Epithelial cell of proximal tubule (primary cell): ENCODE results near the gene MBP. TPM values are rescaled to one million over a fixed set of nuclear protein-coding genes. Genes with fewer than 3 reads are reported as not detected.

ENCODE experiments used
- DNase-seq: peaks from one replicate; pipeline ENCODE4 v3.0.0-alpha.2; 2011; ENCODE audit warnings: low read depth
- H3K4me3 ChIP-seq: 2 replicates; pipeline ENCODE4 v1.5.1; 2011; ENCODE audit warnings: low read depth, mild to moderate bottlenecking, low read length
- total RNA-seq: library from RNA; depleted of rRNA; stranded (reverse); fragments of >200 nt; gene quantifications from 2 replicates; pipeline ENCODE4 v1.2.3, GENCODE V29; 2015
- TF ChIP-seq, protein P1 (sequence below): conservative IDR thresholded peaks from 2 replicates; pipeline ENCODE4 v1.5.1; 2012; ENCODE audit warnings: low read depth, mild to moderate bottlenecking, low read length

The MBP gene
- total RNA-seq, 1 donor from 2014 or later, result 19.1 TPM

DNA sequence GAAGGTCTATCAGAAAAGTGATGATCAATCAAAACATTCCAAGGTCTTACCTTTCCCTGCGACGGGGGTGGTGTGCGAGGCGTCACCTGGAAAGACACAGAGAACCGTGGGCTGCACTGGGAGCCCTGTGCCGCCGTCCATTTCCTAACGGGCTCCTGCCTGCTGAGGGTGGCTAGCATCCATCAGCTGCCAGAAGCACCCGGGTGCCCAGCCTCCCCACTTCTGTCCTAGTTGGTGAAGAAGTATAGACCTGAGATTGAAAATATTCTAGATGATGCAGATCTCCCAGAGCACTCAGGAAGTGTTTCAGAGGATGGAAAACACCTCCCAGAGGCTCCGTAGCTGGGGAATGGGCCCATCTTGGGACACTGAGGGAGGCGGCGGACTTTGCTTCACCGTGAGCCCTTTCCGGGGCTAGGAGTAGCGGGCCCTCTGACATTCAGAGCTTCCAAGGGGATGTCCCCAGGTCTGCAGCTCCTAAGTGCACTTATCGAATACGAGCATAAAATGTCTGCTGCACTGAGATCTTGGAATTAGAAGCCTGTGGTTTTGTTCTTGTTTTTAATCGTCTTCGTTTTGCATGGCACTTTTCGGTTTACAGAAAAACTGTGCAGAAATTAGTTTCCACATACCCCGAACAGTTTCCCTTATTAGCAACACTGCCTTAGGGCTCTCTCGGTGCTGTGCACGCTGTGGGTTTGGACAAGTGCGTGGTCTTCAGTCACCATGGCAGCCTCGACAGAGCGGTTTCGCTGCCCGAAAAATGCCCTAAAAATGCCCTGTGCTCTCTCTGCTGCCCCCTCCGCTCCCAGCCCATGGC is 143.5 kb downstream of the MBP start:
- DNase-seq, result no peak
- no peak overlapping the region for H3K4me3 ChIP-seq
- TF ChIP-seq, protein P1, sequence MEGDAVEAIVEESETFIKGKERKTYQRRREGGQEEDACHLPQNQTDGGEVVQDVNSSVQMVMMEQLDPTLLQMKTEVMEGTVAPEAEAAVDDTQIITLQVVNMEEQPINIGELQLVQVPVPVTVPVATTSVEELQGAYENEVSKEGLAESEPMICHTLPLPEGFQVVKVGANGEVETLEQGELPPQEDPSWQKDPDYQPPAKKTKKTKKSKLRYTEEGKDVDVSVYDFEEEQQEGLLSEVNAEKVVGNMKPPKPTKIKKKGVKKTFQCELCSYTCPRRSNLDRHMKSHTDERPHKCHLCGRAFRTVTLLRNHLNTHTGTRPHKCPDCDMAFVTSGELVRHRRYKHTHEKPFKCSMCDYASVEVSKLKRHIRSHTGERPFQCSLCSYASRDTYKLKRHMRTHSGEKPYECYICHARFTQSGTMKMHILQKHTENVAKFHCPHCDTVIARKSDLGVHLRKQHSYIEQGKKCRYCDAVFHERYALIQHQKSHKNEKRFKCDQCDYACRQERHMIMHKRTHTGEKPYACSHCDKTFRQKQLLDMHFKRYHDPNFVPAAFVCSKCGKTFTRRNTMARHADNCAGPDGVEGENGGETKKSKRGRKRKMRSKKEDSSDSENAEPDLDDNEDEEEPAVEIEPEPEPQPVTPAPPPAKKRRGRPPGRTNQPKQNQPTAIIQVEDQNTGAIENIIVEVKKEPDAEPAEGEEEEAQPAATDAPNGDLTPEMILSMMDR, result no peak

DNA sequence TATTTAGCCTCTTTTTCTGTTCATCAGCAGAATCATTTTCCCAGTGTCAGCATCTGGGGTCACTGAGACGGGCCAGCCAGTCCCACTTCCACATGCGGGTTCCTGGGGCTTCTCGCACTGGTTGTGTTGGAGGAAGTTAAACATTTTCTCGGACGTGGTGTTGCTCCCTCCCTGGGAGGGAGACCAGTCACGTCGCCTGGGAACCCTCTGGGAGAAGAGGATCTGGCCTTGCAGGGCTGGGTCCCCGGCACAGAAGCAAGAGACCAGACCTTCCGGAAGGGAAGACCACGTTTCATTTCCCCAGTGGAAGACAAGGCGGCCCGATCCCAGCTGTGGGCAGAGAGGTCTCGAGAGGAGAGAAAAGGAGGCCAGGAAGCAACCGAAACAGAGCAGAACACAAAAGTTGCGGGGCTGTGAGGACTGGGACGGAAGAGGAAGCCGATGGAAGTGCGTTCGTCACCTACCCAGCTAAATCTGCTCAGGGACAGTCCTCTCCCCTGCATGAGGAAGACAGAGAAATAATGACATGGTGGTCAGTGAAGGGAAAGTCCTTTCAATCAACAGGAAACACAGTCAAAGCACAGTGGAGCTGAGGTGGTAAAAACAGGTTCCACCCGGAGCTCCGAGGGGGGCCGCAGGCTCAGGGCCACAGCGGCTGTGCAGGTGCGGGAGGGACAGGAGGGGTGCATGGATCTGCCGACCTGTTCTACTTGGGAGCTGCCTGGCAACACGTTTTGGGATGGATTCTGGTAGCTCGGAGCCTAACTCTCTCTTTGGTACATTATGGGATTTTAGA is 144.4 kb downstream of the MBP start:
- no peak overlapping the region for H3K4me3 ChIP-seq
- TF ChIP-seq, protein P1, result no peak
- DNase-seq, result no peak

DNA sequence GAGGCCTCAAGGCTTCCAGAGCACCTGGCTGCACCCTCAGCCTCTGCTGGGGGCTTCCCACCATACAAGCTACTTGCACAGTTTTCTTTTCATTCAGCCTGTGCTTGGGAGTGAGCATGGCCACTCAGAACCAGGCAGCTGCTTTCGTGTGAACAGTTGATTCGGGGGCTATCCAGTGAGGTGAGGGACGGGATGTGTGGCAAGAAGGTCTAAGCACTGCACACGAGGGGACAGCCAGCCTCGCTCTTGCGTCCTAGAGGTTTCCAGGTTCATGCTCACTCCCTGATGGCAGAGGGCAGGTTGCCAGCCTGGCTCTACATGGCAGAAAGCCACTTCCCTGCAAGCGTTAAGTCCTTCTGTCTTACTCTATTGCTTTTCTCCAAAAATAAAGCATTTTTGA is 146.2 kb downstream of the MBP start:
- TF ChIP-seq, protein P1, result no peak
- no peak for DNase-seq
- H3K4me3 ChIP-seq, result no peak overlapping the region

DNA sequence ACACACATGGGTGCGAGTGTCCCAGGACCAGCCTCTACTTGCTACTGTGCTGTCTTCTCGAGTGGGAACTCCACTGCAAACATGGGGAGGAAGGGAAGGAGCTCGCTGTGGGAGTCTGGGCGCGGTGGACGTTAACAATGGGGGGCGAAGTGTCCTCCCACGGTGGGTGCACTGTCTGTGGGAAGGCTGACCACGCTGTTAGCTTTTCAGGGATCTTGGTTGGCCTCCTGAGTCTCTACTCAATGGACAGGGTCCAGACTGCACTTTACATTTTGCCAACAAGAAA is 146.7 kb downstream of the MBP start:
- no peak overlapping the region for H3K4me3 ChIP-seq
- TF ChIP-seq, protein P1, result no peak
- DNase-seq, result no peak

DNA sequence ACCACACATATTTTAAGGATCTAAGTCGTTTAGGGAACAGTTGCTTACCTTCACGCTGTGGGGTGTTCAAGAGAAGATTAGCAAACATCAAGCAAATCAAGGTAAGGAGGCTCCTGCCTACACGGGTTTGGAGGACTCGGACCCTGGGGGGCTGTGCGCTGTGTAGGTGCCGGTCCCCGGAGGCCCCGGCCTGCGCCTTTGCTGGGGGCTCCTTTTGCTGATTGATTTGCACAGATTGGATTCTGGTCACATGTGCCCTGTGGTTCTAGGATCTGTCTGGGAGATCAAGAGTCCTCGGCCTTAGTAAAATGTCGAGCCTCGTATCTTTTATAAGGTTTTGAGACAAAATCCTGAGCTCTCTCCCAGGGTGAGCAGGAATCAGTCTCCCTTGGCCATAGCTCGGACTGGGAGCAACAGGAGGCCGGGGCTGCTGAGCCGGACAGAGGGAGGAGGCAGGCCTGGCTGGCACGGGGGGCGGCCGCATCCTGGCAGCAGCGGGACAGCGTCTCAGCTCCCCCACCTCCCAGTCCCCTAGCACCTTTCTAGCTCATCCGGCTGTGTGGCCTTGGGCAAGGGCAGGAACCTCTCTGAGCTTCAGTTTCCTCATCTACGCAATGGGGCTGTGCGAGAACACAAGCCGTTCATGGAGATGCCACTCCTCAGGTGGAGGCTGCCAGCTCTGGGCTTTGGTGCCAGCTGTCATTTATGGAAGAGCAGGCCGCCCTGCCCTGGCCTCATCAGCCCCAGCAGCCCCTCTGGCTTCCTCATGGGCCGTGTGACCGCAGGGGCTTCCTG is 147.2 kb downstream of the MBP start:
- no peak for DNase-seq

More for the DNA sequence above, 147.2 kb downstream of the MBP start:
- H3K4me3 ChIP-seq, result no peak overlapping the region
- TF ChIP-seq, protein P1, result no peak
